Pancreas (tissue), 10 donors: ENCODE data around the gene RAP2B. TPM values are rescaled to one million over a fixed set of nuclear protein-coding genes. Genes with fewer than 3 reads are reported as not detected.

ENCODE experiments used
- ATAC-seq, 4 donors: fragments of 200-7000 bp; cut with Tn5 transposase; one replicate each; pipeline versions ENCODE4 v1.8.0 to v1.9.1; 2020; ENCODE audit warnings: mild to moderate bottlenecking in 4 of 4, moderate library complexity in 4 of 4
- DNase-seq, 6 donors: peaks; one replicate each; pipeline ENCODE4 v3.0.0-alpha.2; 2020
- FAIRE-seq: peaks from 2 replicates; lab custom pipeline; 2012; peaks lifted over from hg19 to GRCh38; lab: Jason Lieb, UNC
- H3K27ac ChIP-seq, 4 donors: fragments of 200-600 bp; sonication (generic); 1 replicate in 3 of 4; 2 replicates in 1 of 4; pipeline versions ENCODE4 v1.5.0 to v1.8.0; 2020
- H3K27me3 ChIP-seq, 4 donors: fragments of 200-600 bp; one replicate each; pipeline ENCODE4 v1.8.0; 2021
- H3K36me3 ChIP-seq, 3 donors: fragments of 200-600 bp; sonication (generic) in 1 of 3; one replicate each; pipeline versions ENCODE4 v1.5.0 to v1.8.0; 2020 to 2021
- H3K4me1 ChIP-seq, 3 donors: fragments of 200-600 bp; one replicate each; pipeline ENCODE4 v1.8.0; 2021
- H3K4me3 ChIP-seq, 4 donors: fragments of 200-600 bp; sonication (generic) in 2 of 4; one replicate each; pipeline versions ENCODE4 v1.5.0 to v1.8.0; 2020 to 2021
- H3K9me3 ChIP-seq, 4 donors: fragments of 200-600 bp; one replicate each; pipeline ENCODE4 v1.8.0; 2021
- WGBS, 2 donors: extraction: QIAGEN DNeasy Blood & Tissue Kit; methylation state at CpG; one replicate each; pipeline ENCODE4 v1.1.7; 2013; 5-methylcytosine and 5-hydroxymethylcytosine counted together
- intact Hi-C, 3 donors: fragments of 100-400 bp; cut with DNase I; formaldehyde crosslinking; loops; one replicate each; pipeline versions ENCODE4 v1.11.1 to v1.14.2; 2022
- polyA plus RNA-seq, 2 donors: library from polyadenylated mRNA; stranded (reverse); fragments of 200-250 nt; gene quantifications; one replicate each; pipeline ENCODE4 v1.2.3, GENCODE V29; 2013
- total RNA-seq, 6 donors: library from RNA; stranded (reverse); fragmentation: NEBNext Ultra II Directional in 4 of 6; extraction: Animal tissue kit (Norgen Biotek cat#: 25700) in 4 of 6; gene quantifications; one replicate each; pipeline versions ENCODE4 v1.2.1 to v1.2.4, GENCODE V29; 2021 to 2023
- TF ChIP-seq, protein P1 (sequence below), 4 donors: fragments of 200-600 bp; sonication (generic) in 3 of 4; IDR thresholded peaks; one replicate each; pipeline versions ENCODE4 v1.5.0 to v1.8.0; 2021; ENCODE audit warnings: antibody characterized with exemption in 4 of 4
- donor health status: healthy with polysubstance abuse.
- donor health status: DM: no; HTN: no; CAD: no; lungs with moderate emphysema.
- donor health status: DM: no; HTN: no; CAD: no.
- donor health status: control.
- donor health status: control.
- donor health status: Bipolar disorder and iron deficiency.
- donor health status: DM: yes; HTN: yes; CAD: no.
- donor health status: DM: no; HTN: no; CAD: no.
- donor health status: DM: no; HTN: no; CAD: no.
- donor health status: DM: yes; HTN: yes; CAD: no.

RAP2B gene
- total and polyA plus RNA-seq, 8 donors = 1.6 to 7.9 (median 3.0) TPM

DNA sequence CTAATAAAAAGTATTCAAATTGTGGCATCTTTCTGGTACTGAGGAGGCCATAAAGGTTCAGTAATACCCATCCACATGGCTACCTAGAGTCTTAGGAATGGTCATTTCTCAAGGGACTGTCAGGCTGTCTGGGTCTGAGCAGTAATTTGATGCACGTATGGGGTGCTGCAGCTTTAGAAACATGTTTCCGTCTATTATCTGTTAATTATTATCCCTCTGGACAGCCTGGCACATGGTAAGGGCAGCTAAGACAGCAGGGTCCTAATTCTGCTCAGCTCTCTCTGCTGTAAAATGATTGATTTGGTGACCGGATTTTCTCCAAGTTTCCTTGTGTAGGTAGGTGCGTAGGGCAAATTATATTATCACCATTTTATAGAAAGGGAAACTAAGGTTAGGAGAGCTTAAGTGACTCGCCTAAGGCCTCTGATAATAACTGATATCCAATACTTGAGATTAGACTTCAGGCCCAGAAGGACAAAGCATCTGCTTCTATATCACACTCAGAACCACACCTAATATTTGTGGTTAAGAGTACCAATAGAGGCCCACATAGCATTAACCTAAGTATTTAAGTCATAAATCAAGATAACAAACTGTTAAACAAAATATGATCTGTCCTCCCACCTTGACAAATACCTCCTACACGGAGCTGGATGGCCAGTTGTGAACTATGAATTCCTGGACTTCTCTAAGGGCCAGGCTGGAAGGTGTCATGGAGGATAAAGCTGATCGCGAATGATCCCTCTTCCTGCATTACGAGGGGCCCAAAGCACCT lies 2.9 kb upstream of the RAP2B start:
- H3K27ac ChIP-seq = peak overlapping the region in 1 of 4 donors; percentile 97
- H3K9me3 ChIP-seq = no peaks in the 10 kb centered on the region
- FAIRE-seq (no peak), DNase-seq (no peak), ATAC-seq (no peak)
- H3K4me3 ChIP-seq = no peak overlapping the region
- 71 to 74% methylated on average over 9 of the region's 9 CpGs for WGBS, 2 donors
- peaks cover 0 to 6% (median 2%) of the 10 kb centered on the region in 3 donors for H3K4me1 ChIP-seq
- TF ChIP-seq, protein P1, sequence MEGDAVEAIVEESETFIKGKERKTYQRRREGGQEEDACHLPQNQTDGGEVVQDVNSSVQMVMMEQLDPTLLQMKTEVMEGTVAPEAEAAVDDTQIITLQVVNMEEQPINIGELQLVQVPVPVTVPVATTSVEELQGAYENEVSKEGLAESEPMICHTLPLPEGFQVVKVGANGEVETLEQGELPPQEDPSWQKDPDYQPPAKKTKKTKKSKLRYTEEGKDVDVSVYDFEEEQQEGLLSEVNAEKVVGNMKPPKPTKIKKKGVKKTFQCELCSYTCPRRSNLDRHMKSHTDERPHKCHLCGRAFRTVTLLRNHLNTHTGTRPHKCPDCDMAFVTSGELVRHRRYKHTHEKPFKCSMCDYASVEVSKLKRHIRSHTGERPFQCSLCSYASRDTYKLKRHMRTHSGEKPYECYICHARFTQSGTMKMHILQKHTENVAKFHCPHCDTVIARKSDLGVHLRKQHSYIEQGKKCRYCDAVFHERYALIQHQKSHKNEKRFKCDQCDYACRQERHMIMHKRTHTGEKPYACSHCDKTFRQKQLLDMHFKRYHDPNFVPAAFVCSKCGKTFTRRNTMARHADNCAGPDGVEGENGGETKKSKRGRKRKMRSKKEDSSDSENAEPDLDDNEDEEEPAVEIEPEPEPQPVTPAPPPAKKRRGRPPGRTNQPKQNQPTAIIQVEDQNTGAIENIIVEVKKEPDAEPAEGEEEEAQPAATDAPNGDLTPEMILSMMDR (IDR thresholded peaks at IDR 0.05) = no peak
- intact Hi-C loops = no loop called here
- H3K27me3 ChIP-seq = no peaks in the 10 kb centered on the region
- H3K36me3 ChIP-seq = no peaks in the 10 kb centered on the region

- H3K4me1 ChIP-seq = peaks cover 6 to 12% (median 9%) of the 10 kb centered on the region in 3 donors
- ATAC-seq (no peak), DNase-seq (no peak), FAIRE-seq (no peak)
- H3K27ac ChIP-seq = peak overlapping the region; percentile 91 to 97 (median 95)
- TF ChIP-seq, protein P1 (IDR thresholded peaks at IDR 0.05) = no peak
- WGBS, 2 donors = 79 to 87% methylated on average over 9 of the region's 9 CpGs
- intact Hi-C loops = no loop called here
- H3K4me3 ChIP-seq = peak overlapping the region; percentile 51 to 93 (median 73)
- H3K36me3 ChIP-seq = no peaks in the 10 kb centered on the region
- H3K27me3 ChIP-seq = no peaks in the 10 kb centered on the region
- H3K9me3 ChIP-seq = no peaks in the 10 kb centered on the region
Measured at GRCh38 chr3:153159771-153160397, 2.1 kb upstream of the RAP2B start.

DNA sequence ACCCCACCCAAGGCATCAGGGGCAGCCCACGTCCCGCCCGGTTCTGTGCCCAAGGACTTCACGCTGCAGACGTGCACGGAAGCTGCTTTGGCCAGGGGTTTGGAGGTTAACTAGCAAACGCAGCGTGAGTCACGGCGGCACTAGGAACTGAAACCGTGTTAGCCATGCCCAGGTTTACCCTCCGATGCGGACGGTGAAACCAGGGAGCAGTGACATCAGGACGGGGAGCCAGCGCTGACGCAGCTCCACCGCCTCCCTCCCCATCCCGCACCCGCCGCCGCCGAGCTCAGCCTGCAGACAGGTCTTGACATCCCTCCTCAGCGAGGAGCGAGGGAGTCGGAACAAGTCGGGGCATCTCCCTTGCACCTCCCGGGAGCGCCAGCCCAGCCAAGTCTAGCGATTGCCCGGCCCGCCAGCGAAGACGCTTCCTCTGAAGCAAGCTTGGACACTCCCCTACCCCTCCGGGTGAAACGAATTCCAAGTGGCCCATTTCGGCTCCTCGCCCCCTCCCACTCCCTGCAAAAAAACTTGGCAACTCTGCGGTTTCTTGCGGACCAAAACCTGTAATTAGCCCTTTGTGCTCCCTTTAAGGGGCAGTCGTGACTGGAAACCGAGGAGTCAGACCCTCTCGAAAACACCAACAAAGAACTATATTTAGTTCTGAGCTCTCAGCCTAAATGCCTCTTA lies 1.4 kb upstream of the RAP2B start:
- no peaks in the 10 kb centered on the region for H3K36me3 ChIP-seq
- H3K27ac ChIP-seq = peak overlapping the region; percentile 91 to 97 (median 95)
- intact Hi-C loops = no loop called here
- H3K4me3 ChIP-seq = peak overlapping the region; percentile 51 to 93 (median 73)
- peaks cover 6 to 12% (median 9%) of the 10 kb centered on the region in 3 donors for H3K4me1 ChIP-seq
- DNase-seq = peak; percentile 65 to 87 (median 76)
- TF ChIP-seq, protein P1 (IDR thresholded peaks at IDR 0.05) = no peak
- ATAC-seq = peak; percentile 25 to 49 (median 29)
- 0 to 1% methylated on average over 38 to 43 of the region's 43 CpGs for WGBS, 2 donors
- FAIRE-seq = no peak
- H3K27me3 ChIP-seq = no peaks in the 10 kb centered on the region
- no peaks in the 10 kb centered on the region for H3K9me3 ChIP-seq

DNA sequence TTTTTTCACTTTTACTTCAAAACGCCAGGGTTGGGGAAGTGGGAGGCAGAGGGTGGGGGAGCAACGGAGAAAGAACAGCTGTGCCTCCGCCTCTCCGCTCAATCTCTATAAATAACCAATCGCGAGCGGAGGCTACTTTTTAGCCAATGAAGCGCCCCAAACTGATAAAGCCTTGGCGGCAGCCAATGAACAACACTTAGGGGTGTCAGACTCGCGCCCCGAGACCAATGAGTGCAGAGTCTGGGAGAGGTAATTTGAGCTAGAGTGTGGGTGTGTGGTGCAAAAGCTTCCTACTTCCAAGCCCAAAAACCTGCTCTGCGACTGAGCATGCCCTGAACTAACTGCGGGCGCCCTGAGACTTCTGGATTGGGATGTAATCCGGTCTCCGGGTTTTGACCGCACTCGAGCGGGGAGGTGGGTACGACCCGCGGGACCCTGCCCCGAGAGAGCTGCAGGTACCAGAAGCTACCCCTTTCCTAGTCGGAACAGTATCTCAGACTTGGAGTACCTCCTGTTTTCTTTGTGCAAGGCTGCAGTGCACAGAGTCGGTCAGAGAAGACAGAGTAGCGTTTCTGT lies 800 bp upstream of the RAP2B start:
- H3K27me3 ChIP-seq = no peaks in the 10 kb centered on the region
- intact Hi-C loops = no loop called here
- peaks cover 6 to 16% (median 13%) of the 10 kb centered on the region in 3 donors for H3K4me1 ChIP-seq
- TF ChIP-seq, protein P1 (IDR thresholded peaks at IDR 0.05) = no peak
- peak overlapping the region; percentile 80 to 93 (median 91) for H3K4me3 ChIP-seq
- peak; percentile 81 to 88 (median 82) for ATAC-seq
- peak overlapping the region; percentile 91 to 97 (median 95) for H3K27ac ChIP-seq
- DNase-seq = peak; percentile 81 to 96 (median 94)
- 0% methylated on average over 27 of the region's 27 CpGs for WGBS, 2 donors
- no peaks in the 10 kb centered on the region for H3K9me3 ChIP-seq
- FAIRE-seq = peak; percentile 94
- no peaks in the 10 kb centered on the region for H3K36me3 ChIP-seq
